NCI-H1694 treated with DMSO at 0.1 percent for 48 hours (cell line): ENCODE data around the gene REEP3.

Experiments used
- DNase-seq: peaks from one replicate; lab custom pipeline; 2025; lab: John Stamatoyannopoulos, UW

REEP3 gene

DNA sequence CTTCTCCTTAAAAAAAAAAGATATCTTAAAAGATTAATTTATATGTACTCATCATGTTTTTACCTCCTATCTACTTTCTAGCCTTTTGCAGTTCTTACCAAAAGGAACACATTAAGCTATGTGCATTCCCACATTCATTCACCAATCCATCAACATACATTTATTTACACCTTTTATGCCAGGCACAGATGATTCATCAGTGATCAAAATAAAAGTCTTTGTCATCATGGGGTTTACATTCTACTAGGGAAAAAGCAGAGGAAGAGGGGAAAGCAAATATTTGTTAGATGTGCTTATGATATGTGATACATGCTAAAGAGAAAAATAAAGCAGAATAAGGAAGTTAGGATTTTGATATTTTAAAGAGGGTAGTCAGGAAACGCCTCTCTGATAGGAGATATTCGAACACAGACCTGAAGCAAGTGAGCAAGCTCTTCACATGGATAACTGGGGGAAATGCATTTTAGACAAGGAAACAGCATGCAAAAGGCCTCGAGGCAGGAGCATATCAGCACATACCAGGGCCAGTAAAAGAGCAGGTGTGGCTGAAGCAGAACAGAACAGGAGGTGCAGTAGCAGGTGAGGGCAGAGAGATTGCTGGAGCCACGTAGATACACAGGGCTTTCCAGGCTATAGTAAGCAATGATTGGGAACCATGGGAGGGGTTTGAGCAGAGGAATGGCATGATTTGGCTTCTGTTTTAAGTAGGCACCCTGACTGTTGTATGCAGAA is 67.4 kb downstream of the REEP3 start:
- DNase-seq = no peak

DNA sequence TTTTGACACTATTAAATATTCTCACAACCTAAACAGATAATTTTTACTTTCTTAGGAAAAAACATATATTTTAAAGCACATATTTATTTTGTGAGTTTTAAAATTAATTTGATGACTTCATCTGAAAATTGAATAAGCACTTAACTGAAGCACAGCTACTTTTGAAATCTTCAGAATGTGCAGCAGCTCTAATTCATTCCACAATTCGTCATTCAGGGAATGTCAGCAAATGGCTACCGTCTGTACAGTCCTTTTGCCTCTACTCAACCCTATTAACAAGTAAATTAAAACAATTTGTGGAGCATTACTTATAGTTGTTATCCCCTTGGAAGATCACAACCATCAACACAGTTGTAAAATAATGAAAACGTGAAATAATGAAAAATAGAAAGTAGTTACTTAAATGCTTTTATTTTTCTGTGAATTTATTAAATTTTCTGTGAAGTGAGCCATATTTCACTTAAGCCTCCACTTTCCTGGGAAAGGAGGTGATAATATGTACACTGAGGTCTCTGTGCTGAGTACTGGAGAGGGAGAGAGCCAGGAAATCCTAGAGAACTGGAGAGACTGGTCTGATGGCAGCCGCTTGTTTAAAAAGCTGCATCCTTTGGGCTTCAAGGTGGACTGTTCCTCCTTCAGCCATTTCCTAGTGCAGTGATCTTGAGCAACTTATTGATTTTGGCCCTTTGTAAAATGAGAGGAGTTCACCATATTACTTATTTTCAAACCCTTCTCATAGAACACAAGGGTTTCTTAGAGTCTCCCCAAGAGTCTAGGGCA is 70.6 kb downstream of the REEP3 start:
- DNase-seq = no peak

DNA sequence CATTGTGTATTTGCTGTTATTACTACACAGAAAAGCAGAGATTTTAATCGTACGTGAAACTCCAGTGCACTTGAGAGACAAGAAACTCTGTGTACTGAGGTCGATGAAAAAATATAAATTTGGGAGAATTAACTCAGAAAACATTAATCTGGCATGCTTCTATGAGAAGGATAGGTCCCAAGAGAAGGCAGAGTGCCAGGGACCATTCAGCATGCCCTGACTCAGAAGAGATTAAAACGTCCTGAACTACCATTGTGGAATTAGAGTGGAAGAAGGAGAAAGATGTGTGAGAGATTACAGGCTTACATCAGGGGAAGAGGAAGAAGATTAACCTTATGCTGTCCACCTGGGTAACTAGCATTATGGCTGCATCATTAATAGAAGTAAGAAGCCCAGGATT is 72.4 kb downstream of the REEP3 start:
- DNase-seq = no peak

DNA sequence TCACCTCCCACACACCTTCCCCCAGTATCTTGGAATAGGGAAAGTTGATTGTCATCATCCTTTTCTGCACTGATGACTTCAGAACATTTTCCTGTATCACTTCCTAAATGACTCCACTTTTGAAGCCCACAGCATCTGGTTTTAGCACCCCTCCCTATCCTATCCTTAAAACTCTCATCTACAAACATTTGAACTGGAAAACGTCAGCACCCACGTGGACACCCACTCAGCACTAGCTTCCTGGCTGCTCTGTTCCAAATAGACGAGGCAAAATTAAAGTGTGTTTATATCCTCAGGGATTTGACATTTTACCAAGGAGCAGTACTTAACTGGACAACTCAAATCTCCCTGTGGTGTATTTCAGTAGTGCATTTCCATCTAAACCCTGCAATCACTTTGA is 73.9 kb downstream of the REEP3 start:
- no peak for DNase-seq

DNA sequence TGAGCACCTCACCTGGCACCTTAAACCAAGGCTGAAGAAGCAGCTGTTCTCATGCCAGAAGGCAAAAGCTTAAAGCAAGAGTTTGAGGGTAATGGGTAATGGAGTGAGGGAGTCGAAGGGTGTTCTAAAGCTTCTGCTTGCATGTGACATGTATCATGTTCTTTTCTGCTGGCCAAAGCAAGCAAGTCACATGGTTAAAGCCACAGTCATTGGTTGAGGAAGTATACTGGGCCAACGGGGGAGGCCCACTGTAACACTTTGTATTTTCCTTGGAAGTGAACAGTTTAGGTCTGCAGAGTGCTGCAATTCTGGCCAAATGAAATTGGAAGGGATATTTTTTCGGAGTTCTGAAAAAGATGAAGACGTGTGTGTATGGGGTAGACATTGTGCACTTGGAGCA is 75.7 kb downstream of the REEP3 start:
- no peak for DNase-seq

DNA sequence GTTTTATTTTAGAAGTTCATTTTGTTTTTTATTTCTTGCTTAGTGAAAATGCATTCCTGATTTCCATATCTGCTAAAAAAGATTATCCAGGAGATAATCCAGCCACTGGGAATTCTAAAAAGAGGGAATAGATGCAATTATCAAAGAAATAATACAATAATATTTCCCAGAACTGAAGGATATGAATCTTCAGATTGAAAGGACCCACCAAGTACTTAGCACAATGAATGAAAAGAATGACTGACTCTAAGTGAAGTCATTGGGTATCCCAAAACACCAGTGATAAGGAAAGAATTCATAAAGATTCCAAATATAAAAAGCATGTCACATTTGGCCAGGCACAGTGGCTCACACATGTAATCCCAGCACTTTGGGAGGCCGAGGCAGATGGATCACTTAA is 79.3 kb downstream of the REEP3 start:
- DNase-seq = no peak

DNA sequence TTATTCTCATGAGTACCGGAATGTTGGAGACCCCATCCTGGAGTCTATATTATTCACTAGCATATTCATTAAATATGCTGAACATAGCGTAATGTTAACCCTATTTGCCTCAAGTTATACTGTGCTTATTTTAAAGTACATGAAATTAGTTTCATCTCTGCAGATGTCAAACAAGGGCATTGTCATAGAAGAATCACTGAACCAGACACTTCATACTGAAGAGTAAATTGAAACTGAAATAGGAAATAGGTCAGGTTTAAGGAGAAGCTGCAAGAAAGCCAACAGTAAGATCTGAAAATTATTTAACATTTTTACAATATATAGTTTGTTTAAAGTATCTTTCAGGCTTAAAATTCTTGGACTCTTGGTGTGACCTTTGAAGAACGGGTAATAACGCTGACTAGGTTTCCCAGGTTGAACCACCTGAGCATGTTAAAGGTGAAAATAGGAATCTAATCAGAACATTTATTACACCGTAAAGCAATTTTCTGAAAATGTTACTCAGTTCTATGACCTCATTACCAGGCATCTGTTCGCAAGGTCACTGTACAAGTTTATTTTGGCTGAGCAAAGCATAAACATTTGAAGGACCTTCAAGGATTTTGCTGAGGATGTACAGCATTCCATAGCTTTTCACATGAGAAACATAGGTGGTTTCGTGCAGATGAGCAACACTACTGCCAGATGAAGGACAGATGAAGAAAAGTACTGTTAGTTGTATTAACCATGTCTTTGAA is 82.7 kb downstream of the REEP3 start:
- no peak for DNase-seq

DNA sequence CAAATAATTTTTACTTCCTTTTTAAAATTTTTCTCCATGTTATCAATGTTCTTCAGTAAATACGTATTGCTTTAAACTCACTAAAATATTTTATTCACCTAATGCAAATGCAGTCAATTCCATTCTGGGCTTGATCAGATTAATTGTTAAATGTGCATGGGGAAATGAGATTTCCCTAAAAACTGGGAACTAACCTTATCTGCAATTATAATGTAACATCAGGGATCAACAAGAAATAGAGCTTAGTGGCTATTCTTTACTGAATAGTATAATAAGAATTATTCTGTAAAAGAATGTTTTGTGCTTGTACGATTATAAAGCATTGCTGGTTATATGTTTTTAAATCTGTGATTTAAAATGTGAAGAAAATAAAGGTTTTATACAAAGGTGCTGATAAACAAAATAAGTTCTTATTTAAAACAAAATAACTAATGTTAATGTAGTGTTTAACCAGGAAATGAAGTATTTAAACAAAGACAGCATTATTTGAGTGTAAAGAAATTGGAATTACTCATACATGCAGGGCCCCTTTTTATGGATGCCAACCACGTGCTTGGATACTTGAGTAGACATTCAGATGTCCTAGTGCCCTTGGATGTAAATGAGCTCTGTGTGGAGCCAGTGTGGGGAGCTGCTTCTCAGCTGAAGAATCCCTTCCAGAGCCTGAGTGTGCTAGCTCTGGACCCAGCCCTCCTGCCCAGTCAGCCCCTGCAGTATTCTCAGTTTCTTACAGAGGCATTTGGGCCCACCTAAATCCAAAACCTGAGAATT is 84.2 kb downstream of the REEP3 start:
- DNase-seq = no peak

DNA sequence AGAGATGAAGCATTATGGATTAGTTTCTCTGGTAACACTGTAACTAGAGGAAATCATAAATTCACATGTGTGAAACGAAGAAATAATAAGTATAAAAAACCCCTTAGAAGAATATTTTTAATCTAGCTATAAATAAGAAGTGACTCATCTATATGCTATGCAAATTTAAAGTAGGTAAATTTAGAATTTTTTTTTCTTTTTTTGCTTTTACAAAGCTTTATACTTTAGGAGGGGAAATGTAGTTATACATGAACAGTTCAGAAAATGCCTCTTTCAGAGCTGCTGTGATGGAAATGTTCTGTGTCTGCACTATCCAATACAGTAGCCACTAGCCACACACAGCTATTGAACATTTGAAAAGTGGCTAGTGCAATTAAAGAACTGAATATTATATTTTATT is 87.3 kb downstream of the REEP3 start:
- no peak for DNase-seq

DNA sequence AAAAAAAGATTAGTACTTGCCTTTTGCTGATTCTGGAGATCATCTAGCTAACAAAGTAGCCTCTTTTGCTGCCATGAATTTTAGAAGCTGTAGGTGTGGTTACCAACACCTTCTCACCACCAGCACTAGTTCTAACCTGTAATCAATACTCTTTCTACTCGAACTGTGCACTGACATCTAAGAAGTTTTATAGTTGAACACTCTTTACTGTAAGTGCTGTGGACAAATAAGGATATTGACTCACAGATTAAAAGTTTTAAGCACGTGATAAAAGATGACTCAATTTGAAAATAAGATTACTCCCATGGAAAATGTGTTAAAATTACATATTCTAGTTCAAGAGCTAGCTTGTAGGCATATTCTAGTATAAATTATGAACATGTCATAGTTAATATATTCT is 89.9 kb downstream of the REEP3 start:
- DNase-seq = no peak

DNA sequence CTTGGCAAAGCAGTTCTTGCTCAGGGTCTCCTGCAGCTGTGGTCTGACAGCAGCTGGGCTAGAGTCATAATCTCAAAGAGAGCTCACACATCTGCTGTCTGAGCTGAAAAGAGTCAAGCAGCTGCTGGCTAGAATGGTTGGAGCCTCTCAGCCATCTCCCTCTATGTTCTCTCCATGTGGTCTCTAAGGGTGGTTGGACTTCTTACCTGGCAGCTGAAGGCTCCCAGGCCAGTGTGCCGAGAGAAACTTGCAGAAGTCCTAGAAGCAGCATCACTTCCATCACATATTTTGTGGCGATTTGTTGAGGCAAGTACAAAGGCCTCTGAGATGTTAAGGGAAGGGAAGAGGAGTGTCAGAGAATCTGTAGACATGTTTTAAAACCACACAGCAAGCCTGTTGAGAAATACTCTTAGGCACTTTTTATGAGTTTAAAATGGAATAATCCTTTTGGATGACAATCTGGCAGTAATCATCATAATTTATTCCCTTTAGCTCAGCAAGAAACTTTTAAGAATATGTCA is 93.2 kb downstream of the REEP3 start:
- DNase-seq = peak; percentile 34

DNA sequence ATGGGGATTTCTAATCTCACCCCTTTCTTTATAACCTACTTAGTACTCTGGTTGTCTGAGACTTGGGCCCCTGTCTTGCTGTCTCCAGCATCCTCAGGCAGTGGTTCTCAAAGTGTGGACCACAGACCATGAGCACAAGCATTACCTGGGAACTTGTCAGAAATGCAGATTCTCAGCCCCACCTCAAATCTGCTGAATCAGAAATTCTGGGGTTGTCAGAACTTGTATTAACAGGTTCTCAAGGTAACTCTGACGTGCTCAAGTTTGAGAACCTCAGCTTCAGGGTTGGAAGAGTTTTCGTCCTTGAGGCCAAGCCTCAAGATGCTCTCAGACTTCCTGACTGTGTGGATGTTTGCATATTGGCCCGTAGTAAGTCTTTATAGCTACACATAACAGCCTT is 97.4 kb downstream of the REEP3 start:
- DNase-seq = no peak

DNA sequence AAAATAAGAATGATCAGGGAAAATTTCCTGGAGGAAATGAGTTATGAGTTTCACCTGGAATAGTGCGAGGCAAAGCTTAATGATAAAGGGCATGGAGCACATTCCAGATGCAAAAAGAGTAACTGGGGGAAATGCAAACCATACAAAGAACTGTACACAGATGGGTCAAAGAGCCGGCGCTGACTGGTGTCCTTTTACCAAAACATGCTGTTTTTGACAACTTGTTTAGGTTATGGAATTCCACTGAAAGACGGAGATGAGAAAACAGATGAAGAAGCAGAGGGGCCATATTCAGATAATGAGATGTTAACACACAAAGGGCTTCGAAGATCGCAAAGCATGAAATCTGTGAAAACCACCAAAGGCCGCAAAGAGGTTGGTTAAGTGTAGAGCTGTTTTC is 98.2 kb downstream of the REEP3 start:
- DNase-seq = no peak

DNA sequence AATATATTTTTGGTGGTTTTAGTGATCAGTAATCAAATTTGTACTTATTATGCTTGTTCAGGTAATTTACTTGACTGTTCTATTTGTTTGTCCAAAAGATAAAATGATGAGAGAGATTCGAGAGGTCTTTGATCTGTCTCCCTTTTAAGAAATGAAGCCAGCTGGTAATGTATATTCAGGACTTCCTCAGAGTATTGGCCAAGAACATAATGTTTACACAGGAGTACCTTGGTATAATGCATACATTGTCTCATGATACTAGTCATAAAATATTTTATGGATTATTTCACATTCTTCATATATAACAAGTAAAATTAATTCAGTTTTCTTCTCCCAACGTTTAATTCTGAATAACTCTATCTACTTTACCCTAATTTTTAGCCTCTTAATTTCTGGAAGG is 100.9 kb downstream of the REEP3 start:
- DNase-seq = no peak

DNA sequence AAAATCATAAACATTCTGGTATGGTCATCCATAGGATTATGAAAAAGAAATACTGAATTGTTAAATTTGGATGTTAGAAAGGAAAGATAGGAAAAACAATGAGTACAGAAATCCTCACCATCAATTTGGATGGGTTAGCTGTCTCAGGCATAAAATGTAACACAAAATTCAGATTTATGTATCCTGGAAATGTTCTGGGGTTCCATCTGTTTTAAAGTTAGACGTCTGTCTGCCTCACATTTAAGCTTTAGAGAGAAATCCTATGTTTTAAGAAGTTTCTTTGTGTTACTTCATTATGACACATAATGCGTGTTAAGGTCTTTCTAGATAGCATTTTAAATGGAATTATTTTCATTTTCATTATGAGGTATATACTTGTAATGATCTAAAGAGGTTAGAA is 103.5 kb downstream of the REEP3 start:
- no peak for DNase-seq

DNA sequence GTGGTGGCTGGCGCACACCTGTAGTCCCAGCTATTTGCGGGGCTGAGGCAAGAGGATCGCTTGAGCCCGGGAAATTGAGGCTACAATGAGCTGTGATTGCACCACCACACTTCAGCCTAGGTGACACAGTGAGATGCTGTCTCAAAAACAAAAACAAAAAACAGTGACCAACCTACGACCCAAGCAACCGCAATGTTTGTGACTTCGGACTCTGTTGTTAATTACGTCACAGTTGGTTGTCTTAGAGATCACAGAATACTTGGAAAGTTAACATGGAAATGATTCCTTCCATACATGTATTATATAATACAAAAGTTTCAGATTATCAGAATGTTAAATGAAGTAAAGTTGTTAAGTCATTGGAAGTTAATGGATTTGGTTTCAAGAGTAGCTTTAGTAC is 106.2 kb downstream of the REEP3 start:
- DNase-seq = no peak

DNA sequence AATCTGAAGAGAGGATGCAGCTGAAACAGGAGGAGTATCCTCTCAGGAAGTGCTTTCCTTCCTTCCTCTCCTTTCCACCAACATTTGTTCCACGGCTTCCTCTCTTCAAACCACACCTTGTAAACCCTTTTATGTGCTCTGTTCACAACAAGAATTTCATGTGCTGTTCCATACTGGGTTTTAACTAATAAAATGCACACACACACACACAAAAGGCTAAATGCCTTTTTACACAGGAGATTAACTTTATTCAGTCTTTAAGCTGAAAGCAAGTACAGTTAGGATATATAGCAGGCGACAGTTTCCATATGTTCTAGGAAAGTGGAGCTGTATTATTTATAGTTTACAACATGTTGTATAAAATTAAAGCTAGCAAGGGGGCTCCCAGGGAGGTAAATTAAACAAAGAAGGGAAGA is 106.7 kb downstream of the REEP3 start:
- DNase-seq = no peak

DNA sequence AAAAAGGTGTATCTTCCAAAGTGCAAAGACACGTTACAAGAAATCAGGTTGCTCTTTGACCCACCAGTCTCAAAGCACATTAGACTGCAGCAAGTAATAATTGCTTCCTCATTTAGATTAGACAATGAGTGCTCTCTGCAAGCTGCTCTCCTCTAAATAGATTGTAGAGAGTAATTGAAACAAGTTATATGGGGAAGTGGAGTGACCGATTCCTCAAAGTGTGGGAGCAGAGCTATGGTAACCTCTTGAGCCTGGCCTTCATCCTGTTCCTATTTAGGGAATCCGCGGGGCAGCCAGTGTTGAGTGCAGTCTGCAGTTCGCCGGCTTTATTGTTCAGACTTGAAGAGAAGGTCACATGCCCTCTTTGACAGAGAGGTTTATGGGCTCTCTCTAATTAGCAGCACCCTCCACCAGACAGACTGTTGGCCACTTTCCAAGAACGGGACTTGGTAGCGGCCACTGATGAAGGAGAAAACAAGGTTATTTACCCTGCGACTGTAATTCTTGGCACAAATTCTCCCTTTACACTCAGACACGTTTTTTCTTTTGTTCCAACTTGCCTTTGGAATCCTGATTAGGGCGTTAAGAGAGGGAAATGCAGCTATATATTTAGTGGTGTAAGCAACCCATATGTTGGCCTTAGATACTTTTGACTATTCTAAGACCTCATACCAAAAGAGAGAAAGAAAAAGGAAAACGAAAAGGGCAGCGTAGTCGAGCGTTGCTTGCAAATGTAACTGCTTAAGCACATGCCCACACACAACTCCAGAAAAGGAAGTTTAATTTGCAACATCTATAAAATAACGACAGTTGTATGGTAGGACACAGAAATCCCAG is 107.5 kb downstream of the REEP3 start:
- peak; percentile 97 for DNase-seq

DNA sequence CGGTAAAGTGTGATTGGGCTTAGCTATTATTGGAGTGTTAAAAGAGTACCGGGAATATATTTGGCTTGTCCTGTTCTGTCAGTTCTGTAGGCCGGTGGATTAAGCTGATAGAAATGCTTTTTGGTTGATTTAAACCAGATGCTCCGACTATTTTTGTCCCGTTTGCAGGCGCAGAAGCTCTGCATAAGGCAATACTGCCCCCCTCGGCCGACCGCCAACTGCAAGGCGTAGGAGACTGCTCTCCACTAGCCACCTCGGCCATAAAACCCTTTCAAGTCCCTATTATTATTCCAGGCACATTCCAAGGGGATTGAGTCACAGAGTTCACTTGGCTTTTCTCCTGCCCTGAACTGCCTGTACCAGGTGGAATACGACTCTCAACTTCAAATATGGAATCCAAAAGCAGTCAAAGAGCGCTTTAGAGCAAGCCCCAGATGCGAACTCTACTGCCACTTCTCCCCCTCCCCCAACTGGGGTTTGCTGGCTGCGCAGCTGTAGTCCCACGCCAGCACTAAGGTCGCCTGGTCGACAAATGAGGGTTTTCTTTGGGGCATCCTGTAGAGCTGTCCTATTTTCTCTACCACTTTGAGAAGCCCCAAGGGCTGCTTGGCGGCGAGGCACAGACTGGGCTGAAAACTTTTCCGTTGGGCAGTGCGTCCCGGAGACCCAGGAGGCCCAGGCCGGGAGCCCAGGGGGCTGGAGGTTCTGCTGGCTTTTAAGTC is 108.3 kb downstream of the REEP3 start:
- DNase-seq = peak; percentile 96
